GM12864 (cell line): ENCODE measurements around the gene ARHGAP9.

Source experiments
- DNase-seq: peaks from one replicate; pipeline ENCODE4 v3.0.0-alpha.2; 2011; ENCODE audit warnings: low read depth
- H3K4me3 ChIP-seq: 2 replicates; pipeline ENCODE4 v1.5.1; 2011; ENCODE audit warnings: mild to moderate bottlenecking, low read depth, low read length, control low read depth
- CTCF ChIP-seq: IDR thresholded peaks from 2 replicates; pipeline ENCODE4 v1.5.1; 2011; ENCODE audit warnings: low read depth, mild to moderate bottlenecking, moderate library complexity, low read length, control low read depth, inconsistent platforms; ENCODE audit errors: missing control alignments

ARHGAP9 gene

DNA sequence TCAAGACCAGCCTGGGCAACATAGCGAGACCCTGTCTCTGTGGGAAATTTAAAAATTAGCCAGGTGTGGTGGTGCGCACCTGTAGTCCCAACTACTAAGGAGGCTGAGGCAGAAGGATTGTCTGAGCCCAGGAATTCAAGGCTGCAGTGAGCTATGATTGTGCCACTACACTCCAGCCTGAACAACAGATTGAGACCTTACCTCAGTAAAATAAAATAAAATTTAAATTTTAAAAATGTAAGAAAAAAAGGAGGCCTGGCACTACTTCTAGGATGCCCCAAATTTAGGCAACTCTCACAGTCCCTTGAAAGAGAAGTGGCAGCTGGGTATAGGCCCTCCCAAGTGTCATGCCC, 25.5 kb downstream of the ARHGAP9 start:
- no peak for DNase-seq
- no peak overlapping the region for H3K4me3 ChIP-seq
- TF ChIP-seq CTCF, result no peak

GRCh38 chr12:57452937-57453509, 26.6 kb downstream of the ARHGAP9 start:
- no peak overlapping the region for H3K4me3 ChIP-seq
- peak; percentile 96 for TF ChIP-seq CTCF
- no peak for DNase-seq

- no peak overlapping the region for H3K4me3 ChIP-seq
- DNase-seq, result no peak
- no peak for TF ChIP-seq CTCF
Measured at GRCh38 chr12:57452181-57452936, 27.3 kb downstream of the ARHGAP9 start.

DNA sequence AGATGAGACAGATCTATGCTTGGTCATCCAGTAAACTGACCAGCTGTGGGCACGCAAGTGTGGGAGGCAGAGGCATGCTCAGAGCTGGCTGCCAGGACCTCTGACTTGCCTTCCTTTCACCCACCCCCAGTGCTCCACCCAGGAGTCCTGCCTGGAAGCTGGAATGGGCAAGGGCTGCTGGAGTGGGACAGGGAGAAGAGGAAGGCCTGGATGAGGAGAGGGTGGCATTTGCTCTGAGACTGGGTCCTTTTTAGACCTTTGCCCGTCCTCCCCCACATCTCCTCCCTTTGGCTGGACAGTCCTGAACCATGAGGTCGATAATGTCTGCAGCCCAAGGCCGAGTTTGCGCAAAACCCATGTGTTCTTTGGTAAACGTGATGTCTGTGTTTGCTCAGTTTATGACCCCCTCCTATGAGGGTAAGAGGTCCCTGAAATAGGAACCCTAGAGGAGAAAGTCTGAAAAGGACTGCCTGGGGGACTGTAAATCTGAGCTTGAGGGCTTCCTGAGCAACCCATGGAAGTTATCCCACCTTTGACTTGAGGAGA, 28.4 kb downstream of the ARHGAP9 start:
- TF ChIP-seq CTCF, result no peak
- no peak overlapping the region for H3K4me3 ChIP-seq
- DNase-seq, result no peak

GRCh38 chr12:57450057-57450456, 29.6 kb downstream of the ARHGAP9 start:
- DNase-seq, result no peak
- no peak for TF ChIP-seq CTCF
- H3K4me3 ChIP-seq, result no peak overlapping the region

GRCh38 chr12:57449375-57449774, 30.3 kb downstream of the ARHGAP9 start:
- H3K4me3 ChIP-seq, result no peak overlapping the region
- no peak for TF ChIP-seq CTCF
- no peak for DNase-seq
